ENCODE results near the gene HOXA2. TPM values are rescaled to one million over a fixed set of nuclear protein-coding genes. Genes with fewer than 3 reads are reported as not detected.

The HOXA2 gene
- total and polyA plus RNA-seq, 2 donors (not counting 1 experiment from before 2014, with no cell fraction given), result 1.3 to 2.6 TPM

DNA sequence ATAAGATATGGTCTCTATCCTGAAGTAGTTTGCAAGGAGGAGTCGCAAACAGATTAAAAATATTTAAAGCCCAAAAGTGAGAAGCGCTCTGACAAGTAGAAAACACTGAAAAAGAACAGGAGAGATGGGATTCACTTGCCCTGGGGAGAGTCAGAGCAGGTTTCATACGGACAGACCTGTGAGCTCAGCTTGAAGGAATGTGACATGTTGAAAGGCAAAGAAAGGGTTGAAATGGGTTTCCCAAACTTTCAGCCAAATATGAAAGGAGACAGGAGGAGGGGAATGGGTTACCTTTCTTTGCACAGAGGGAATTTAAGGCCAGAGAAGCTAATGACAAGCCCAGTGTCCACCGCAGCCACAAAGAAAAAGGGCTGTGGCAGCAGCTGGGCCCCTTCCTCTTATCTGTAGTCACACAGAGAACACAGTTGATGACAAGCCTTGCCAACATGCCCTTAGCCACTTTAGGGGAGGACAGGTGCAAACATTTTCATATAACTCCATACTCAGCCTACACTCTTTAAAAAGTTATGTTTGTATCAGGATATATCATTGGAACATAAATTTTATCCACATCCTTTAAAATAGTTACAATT is 21.5 kb downstream of the HOXA2 start:
- H4K20me1 ChIP-seq (ENCODE audit: control insufficient read depth, extremely low read depth, insufficient read depth, low read length), result no peaks in the 10 kb centered on the region
- no peaks in the 10 kb centered on the region for H3K27me3 ChIP-seq (ENCODE audit: control insufficient read depth, insufficient read depth, low read length)
- no peak overlapping the region for H3K4me3 ChIP-seq (replicated peaks in 1 of 4; ENCODE audit: control extremely low read depth in 1 of 4, insufficient read depth in 1 of 4, low read depth in 3 of 4, low read length in 4 of 4)
- H3K4me1 ChIP-seq (ENCODE audit: control insufficient read depth, extremely low read depth, insufficient read depth, low read length), result no peaks in the 10 kb centered on the region
- no peak overlapping the region for H3K27ac ChIP-seq (ENCODE audit: insufficient read depth, low read length)
- no peak overlapping the region for H3K4me2 ChIP-seq (ENCODE audit: extremely low read depth, insufficient read depth, low read length)
- no peak overlapping the region for H3K9ac ChIP-seq (ENCODE audit: insufficient read depth, low read length)
- no peaks in the 10 kb centered on the region for H3K9me3 ChIP-seq (ENCODE audit: control insufficient read depth, insufficient read depth, low read depth, low read length)
- no peak overlapping the region for H2AFZ ChIP-seq (ENCODE audit: low read length)
- no peaks in the 10 kb centered on the region for H3K36me3 ChIP-seq (ENCODE audit: control insufficient read depth, insufficient read depth, low read length)
- no peak for TF ChIP-seq CTCF (conservative IDR thresholded peaks at IDR 0.05 in 1 of 2, IDR thresholded peaks at IDR 0.05 in 1 of 2; ENCODE audit: low read depth in 1 of 2, low read length in 2 of 2)
- no peak for TF ChIP-seq EZH2 (IDR thresholded peaks at IDR 0.05; ENCODE audit: low read length, missing control alignments)
- peak in 1 of 2 donors; percentile 44 for DNase-seq (ENCODE audit: low read depth in 2 of 2)
- H3K79me2 ChIP-seq (ENCODE audit: control insufficient read depth, insufficient read depth, low read length), result no peaks in the 10 kb centered on the region

GRCh38 chr7:27079234-27079975 is 23.1 kb downstream of the HOXA2 start:
- no peak overlapping the region for H3K4me2 ChIP-seq (ENCODE audit: extremely low read depth, insufficient read depth, low read length)
- TF ChIP-seq CTCF (conservative IDR thresholded peaks at IDR 0.05 in 1 of 2, IDR thresholded peaks at IDR 0.05 in 1 of 2; ENCODE audit: low read depth in 1 of 2, low read length in 2 of 2), result no peak
- no peak for TF ChIP-seq EZH2 (IDR thresholded peaks at IDR 0.05; ENCODE audit: low read length, missing control alignments)
- no peaks in the 10 kb centered on the region for H3K9me3 ChIP-seq (ENCODE audit: control insufficient read depth, insufficient read depth, low read depth, low read length)
- no peak overlapping the region for H3K4me3 ChIP-seq (replicated peaks in 1 of 4; ENCODE audit: control extremely low read depth in 1 of 4, insufficient read depth in 1 of 4, low read depth in 3 of 4, low read length in 4 of 4)
- H4K20me1 ChIP-seq (ENCODE audit: control insufficient read depth, extremely low read depth, insufficient read depth, low read length), result no peaks in the 10 kb centered on the region
- no peaks in the 10 kb centered on the region for H3K36me3 ChIP-seq (ENCODE audit: control insufficient read depth, insufficient read depth, low read length)
- no peak overlapping the region for H3K27ac ChIP-seq (ENCODE audit: insufficient read depth, low read length)
- no peak overlapping the region for H3K9ac ChIP-seq (ENCODE audit: insufficient read depth, low read length)
- no peaks in the 10 kb centered on the region for H3K4me1 ChIP-seq (ENCODE audit: control insufficient read depth, extremely low read depth, insufficient read depth, low read length)
- DNase-seq (ENCODE audit: low read depth in 2 of 2), result no peak
- H3K27me3 ChIP-seq (ENCODE audit: control insufficient read depth, insufficient read depth, low read length), result no peaks in the 10 kb centered on the region
- H3K79me2 ChIP-seq (ENCODE audit: control insufficient read depth, insufficient read depth, low read length), result no peaks in the 10 kb centered on the region
- H2AFZ ChIP-seq (ENCODE audit: low read length), result no peak overlapping the region

GRCh38 chr7:27078616-27079233 is 23.8 kb downstream of the HOXA2 start:
- no peak for DNase-seq (ENCODE audit: low read depth in 2 of 2)
- Histone ChIP-seq H3K27me3 (ENCODE audit: control insufficient read depth, insufficient read depth, low read length) (no peaks in the 10 kb centered on the region), H2AFZ (ENCODE audit: low read length) (no peak overlapping the region), H3K9me3 (ENCODE audit: control insufficient read depth, insufficient read depth, low read depth, low read length) (no peaks in the 10 kb centered on the region), H3K4me1 (ENCODE audit: control insufficient read depth, extremely low read depth, insufficient read depth, low read length) (no peaks in the 10 kb centered on the region), H3K36me3 (ENCODE audit: control insufficient read depth, insufficient read depth, low read length) (no peaks in the 10 kb centered on the region), H3K79me2 (ENCODE audit: control insufficient read depth, insufficient read depth, low read length) (no peaks in the 10 kb centered on the region), H3K9ac (ENCODE audit: insufficient read depth, low read length) (no peak overlapping the region), H3K4me3 (replicated peaks in 1 of 4; ENCODE audit: control extremely low read depth in 1 of 4, insufficient read depth in 1 of 4, low read depth in 3 of 4, low read length in 4 of 4) (no peak overlapping the region), H3K4me2 (ENCODE audit: extremely low read depth, insufficient read depth, low read length) (no peak overlapping the region), H4K20me1 (ENCODE audit: control insufficient read depth, extremely low read depth, insufficient read depth, low read length) (no peaks in the 10 kb centered on the region), H3K27ac (ENCODE audit: insufficient read depth, low read length) (no peak overlapping the region)
- no peak for TF ChIP-seq CTCF (conservative IDR thresholded peaks at IDR 0.05 in 1 of 2, IDR thresholded peaks at IDR 0.05 in 1 of 2; ENCODE audit: low read depth in 1 of 2, low read length in 2 of 2)
- no peak for TF ChIP-seq EZH2 (IDR thresholded peaks at IDR 0.05; ENCODE audit: low read length, missing control alignments)
